ENCODE measurements around the gene CD274.

DNA sequence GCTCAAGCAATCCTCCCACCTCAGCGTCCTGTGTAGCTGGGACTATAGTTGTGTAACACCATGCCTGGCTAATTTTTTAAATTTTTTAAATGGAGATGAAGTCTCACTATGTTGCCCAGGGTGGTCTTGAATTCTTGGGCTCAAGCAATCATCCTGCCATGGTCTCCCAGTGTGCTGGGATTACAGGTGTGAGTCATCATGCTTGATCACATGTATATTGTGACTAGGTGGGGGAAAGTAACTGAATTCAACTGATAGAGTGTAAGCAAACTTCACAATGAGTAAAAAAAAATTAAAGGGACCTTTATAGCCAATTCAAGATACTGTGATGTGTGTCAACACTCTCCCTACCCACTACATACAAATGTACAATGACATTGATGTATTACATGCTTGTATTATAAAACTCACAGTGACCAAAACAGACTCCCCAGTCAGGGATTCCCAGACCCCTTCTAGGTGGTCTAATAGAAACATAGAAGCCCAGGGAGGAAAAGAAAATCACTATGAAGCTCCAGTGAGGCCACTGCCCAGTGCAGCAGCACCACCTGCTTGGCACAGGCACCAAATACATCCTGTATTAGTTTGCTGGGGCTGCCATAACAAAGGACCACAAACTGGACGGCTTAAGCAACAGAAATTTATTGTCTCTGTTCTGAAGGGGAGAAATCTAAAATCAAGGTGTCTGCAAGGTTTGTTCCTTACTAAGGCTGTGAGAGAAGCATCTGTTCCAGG is 21.4 kb upstream of the CD274 start:
- TF ChIP-seq CTCF (IDR thresholded peaks at IDR 0.05; ENCODE audit: low read length) (peak; percentile 38), EZH2 (IDR thresholded peaks at IDR 0.05; ENCODE audit: borderline replicate concordance, low read length) (no peak)

All from OCI-LY1 (cell line).